ENCODE results near the gene ZSCAN12. TPM values are rescaled to one million over a fixed set of nuclear protein-coding genes. Genes with fewer than 3 reads are reported as not detected.

The ZSCAN12 gene
- polyA plus RNA-seq, 5 donors, result 10.4 to 20.6 (median 18.4) TPM

DNA sequence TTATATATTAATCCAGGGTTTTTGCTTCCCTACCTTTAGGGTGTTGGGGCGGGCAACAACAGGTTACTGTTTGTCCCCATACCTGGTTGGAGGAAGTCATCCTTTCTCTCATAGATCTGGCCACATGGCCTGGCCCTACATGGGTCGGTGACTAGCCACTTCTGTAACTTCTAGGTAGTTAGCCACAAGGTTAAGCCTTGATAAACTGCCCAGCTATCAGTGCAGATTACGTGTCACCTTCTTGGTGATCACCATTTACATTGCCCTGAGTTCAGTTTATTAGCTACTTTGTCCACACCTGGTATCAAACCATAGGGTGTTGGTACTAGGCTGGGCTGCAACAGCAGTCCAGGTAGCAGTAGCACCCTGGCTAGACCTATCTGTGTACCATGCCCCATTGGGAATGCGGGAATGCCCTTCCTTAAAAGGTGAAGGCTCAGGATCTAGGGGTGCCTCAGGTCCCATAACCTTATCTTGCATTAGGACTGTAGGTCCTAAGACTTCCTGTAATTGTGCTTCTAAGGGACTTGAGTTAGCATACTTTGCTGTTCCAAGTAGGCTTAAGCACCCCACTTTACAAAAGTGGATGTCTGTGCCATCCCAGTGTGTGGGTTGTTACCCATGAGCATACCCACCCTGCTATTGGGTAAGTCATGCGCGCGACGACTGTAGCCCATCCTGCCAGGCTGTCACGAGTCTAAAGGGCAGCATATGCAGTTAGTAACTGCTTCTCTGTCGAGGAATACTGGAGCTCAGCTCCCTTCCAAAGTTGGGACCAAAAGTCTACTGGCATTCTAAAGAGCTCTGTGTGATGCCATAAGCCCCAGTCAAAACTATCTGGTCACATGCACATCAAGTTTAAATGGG, 44.6 kb downstream of the ZSCAN12 start:
- no peak for DNase-seq

DNA sequence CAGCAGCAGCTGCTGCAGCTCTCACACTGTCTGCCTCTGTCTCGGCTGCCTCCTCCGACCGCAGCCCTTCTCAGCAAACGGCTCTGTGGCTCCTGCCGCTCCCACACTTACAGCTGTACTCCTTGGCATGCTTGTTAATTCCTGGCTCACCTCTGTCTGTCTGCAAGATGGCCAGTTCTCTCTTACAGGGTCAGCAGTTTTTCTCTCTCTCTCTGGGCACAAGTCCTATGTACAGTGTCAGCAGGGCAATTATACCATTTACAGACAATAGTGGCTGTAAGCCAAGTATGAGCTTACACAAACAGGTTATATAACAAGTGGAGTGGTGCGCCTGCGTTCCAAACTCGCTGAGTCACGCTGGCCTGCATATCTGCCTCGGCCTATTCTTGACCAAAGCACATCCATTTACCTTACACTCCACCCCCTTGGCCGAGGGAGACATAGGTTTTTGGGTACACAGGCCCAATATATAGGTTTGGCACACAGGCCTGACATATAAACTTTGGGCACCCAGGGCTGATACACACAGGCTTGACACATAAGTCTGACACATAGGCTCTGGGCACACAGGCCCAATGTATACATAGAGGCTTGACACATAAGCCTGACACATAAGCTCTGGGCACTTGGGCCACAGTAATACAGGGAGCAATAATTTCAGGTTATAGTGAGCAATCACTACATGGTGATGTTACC, 45.4 kb downstream of the ZSCAN12 start:
- no peak for DNase-seq

DNA sequence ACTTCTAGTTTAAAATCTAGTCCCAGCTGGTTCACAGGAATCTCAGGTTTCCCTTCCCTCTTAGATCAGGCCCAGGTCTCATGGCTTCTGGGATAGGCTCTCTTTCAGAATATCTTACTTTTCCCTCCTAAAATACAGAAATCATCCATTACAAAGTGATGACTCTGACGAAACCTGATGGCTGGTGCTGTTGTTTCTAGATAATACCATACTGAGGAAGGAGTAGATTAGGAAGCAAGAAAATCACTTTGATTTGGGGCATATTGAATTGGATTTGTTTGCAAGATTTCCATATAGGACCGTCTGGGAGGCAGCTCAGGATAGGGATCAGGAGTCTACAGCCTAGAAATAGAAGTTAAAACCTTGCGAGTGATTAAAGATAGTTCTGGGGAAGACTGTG, 46.2 kb downstream of the ZSCAN12 start:
- DNase-seq, result no peak

DNA sequence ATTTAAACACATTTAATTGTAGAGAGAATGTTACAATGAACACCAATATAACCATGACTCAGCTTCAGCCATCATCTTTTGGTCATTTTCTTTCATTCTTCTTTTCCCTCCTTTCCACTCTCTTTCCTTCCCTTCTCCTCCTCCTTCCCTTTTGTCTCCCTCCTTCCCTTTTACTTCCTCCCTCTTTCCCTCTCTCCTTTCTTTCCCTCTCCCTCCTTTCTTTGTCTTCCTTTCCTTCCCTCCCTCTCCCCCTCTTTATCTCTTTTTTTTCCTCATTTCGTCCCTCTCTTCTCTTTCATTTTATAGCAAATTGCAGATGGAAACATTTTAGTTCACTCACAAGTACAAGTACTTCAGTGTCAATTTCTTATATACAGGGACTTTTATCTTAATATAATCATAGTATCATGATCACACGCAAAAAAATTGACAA, 48.0 kb downstream of the ZSCAN12 start:
- DNase-seq, result no peak

DNA sequence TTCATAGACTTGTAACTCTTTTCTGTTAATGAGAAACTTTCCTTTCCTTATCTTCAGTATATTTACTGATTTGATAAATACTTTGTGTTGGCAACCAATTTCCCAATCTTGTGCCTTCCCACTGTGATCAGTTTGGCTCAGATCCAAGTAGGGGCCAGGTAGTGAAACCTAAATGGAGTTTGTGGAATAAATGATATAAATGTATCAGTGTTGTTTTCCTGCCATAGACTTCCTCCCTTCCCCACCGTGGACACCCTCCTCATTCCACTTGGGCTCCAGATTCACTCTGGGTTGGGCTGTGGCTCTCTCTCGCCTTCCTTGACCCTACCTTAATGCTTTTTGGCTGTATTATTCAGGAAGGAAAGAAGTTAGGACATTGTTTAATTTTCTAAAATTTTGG, 48.5 kb downstream of the ZSCAN12 start:
- DNase-seq, result no peak

DNA sequence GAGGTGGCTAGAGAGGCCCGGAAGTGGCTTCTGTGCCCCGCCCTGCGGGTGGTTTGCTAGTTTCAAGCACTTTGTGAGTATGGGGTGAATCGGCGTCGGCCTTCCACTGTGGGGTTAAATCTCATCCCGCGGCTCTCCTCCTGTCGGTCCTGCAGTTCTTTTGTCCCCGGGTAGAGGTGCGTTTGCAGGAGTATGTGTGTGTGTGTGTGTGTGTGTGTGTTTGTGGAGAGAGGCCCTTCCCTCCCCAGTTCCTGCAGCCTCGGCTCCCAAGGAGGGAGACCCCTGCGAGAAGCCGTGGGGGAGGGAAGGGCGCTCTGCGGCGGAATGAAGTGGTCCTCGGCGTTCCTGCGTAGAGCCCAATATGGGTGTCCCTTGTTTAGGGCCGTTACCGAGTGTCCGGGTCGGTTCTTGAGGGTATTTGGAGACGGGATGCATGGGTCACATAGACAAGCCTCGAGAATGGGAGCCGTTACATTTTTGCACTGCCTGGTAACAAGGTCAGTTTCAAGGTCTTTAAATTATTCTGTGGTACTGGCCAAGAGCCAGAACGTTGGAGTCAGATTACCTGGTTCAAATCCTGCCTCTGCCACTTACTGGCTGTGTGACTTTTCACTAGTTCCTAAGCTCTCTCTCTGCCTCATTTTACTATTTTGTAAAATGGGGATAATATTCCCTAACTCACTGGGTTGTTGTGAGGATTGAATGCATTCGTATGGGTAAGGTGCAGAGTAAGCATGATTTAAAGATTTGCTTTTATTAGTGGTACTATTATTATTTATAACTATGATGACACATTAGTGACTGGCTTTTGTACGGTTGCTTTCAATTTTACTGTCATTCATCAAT, 49.4 kb downstream of the ZSCAN12 start, which contains the start of gene ZKSCAN3:
ZKSCAN3 (plus strand) TSS at position 56 of the 846 bp plus-strand sequence. CDS start 9,640 bp downstream, outside the sequence.
- peak; percentile 78 to 79 for DNase-seq

DNA sequence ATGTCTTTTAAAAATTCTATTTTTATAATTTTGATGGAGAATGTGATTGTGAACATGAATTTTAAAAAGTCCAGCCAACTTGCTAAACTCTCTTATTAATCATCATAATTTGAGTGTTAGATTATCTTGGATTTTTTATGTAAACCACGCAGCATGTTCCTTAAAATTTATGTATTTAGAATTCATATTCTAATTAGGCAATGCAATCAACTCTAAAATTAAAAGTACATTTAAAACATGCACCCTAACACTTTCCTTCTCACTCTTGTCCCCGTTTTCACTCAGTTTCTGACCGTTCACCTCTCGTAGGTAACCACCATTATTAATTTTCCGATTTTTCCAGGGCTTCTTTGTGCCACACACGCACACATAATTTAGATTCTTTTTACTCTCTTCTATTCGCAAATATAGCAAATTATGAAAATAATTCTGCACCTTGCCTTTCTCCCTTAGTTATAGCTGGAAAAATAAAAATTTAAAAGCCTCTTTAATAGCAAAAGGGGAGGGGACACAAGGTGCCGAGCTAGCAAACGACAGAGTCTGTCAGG, 50.1 kb downstream of the ZSCAN12 start:
- no peak for DNase-seq

DNA sequence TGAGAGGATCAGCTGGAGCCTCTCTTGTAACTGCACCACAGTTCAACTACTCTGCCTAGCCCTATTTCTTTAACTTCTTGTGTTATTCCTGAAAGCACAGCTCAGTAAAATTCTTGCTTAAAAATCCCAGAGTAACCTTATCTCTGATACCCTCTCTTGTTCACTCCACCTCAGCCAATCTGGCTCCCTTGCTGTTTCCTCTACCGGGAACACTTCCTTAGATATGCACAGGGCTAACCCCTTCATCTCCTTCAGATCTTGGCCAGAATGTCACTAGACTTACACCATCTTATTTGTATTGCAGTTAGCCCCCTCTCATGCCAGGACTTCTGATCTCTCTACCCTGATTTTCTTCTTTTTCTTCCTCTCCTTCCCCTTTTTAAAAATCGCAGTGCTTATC, 52.4 kb downstream of the ZSCAN12 start:
- DNase-seq, result no peak

DNA sequence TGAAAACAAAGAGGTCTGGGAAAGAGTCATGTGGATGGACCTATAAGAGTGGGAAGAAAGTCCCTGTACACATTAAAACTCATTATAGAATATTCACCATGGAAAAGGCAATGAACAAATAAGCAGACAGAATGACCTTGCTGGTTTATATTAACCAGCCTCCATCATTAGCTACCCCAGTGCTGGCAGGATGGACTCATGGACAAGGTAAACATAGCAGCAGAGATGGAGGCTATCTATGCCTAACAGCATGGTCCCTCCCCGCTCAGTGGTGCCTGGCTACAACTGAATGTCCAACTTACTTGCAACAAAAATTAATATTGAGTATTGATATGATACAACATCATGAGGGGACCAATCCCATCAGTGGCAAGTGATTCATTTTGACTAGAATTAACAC, 54.3 kb downstream of the ZSCAN12 start:
- no peak for DNase-seq

DNA sequence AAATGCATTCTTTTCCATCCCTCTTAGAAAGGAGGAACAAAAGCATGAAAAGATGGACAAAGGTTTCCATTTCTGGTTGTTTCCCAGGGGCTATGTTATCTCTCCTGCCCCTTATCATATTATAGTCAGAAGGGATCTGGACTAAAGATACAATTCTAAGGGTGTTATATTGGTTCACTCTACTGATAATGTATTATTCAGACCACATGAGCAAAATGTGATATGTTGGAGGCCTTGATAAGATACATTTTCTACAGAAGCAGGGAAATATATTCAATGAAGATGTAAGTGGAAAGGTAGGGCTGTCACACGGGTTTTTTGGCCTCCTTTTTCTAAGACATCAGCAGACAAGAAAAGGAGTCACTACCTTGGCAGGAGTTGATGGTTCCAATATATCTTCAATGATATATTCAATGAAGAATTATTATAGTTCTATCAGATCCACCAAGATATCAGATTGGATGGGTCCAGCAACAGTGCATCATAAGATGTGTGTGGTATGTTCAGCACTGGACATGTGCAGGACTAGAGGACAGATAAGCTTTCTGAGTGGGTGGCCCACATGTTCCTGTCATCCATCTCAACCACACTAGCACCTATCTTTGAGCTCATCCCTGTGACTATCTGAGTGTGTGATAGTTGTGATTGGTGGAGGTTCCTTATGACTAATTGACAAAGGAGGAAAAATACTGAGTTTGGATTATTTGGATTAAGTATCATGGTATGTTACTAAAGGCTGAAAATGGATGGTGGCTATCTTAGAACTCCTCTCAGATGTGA, 55.5 kb downstream of the ZSCAN12 start:
- DNase-seq, result no peak

DNA sequence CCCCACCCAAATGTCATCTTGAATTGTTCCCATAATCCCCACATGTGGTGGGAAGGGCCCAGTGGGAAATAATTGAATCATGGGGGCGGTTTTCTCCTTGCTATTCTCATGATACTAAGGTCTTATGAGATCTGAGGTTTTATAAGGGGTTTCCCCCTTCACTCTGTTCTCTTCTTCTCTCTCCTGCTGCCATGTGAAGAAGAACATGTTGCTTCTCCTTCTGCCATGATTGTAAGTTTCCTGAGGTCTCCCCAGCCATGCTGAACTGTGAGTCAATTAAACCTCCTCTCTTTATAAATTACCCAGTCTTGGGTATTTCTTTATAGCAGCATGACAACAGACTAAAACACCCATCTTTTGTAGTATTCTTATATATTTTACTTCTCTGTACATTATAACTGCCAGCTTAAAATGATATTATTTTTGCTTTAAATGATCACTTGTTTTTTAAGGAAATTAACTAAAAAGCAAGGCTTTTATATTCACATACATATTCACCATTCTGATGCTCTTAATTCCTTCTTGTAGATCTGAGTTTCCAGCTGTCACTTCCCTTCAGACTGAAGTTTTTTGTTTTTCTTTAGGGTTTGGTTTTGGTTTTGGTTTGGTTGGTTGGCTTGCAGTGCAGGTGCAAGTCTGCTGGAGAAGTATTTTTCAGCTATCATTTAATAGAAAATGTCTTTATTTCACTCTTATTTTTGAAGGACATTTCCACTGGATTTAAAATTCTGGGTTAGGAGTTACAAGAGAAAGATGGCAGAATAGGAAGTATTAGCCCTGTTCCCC, 59.0 kb downstream of the ZSCAN12 start:
- DNase-seq, result no peak

DNA sequence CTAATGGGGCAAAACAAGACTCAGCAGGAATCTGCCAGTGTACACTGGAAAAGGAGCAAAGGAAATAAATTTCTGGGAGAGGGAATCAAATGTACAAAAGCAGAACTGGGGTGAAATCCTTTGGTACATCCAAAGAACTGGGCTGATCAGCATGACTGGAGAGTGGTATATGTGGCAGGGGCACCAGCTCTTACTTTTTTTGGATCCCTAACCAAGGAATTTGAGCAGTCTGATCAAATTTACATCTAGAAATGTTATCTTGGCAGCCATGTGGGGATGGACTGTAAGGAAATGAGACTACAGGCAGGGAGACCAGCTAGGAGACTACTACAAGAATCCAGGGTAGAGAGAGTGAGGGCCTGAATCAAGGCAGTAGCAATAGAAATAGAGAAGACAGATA, 62.4 kb downstream of the ZSCAN12 start:
- no peak for DNase-seq

DNA sequence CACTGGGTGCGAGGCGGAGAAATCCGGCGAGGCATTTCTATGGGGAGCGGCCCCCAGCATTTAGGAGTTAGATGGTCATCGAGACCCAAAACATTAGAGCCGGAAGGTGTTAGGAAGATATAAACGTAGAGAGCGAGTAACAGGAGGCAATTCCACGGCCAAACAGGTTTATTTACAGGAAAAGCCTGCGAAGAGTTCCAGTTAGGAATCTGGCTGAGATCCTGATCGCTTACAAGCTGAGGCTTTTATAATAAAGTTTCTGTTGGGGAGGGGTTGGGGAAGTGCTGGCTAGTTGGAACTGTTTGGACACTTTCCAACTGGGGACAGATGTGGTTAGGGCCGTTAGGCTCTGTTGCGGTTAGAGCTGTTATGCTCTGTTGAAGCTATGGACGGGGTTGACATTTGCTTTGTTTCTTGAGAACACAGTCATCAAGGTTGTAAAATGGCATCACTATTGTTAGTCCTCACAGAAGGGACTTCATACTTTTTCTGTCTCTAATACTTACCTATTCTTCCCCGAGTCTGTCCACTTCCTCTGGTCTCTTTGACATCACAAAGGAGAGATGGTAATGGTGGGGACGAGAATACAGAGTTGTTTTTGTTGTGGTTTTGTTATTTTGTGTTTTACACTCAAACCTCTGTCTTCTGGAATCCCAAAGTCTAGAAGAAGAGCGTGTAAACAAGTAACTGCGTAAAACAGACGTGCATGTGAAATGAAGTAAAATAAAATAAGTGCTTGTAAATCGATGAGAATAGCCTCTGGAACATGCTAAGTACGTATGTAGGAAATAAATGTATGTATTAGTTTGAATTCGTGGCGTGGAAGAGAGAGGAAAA, 63.0 kb downstream of the ZSCAN12 start:
- peak; percentile 73 to 84 for DNase-seq

DNA sequence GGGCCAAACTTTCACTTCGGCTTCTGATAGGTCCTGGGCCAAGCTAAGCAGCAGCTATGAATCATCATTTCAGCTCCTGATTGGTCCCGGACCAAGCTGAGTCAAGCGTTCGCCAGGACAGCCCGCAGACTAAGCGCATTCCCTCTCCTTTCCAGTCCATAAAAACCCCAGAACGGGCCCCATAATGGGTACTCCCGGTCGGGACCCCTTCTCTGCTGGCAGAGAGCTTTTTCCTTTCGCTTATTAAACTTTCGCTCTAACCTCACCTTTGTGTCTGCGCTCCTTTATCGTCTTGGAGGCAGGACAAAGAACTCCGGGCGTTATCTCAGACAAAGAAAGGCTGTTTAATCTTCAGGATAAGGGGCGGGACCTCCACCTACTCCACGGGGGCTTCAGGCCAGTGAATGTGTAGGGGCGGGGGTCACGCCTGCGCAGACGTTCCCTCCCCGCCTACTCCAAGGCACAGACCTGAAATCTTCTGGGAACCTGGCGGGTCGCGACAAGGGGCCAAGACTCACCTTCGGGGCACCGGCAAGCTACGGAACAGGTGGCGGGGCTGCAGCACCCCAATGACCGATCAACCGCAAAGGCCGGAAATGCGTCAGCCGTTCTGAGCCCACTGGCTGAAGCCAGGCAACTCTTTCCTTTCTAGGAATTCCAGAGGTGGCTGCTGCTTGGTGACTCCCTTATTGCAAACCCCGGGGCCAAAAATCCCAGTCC, 63.8 kb downstream of the ZSCAN12 start, which contains the start of gene ZSCAN31:
ZSCAN31 (minus strand) TSS at position 585 of the 720 bp plus-strand sequence. CDS start 6,465 bp downstream, outside the sequence.
- DNase-seq, result peak; percentile 97 to 98

DNA sequence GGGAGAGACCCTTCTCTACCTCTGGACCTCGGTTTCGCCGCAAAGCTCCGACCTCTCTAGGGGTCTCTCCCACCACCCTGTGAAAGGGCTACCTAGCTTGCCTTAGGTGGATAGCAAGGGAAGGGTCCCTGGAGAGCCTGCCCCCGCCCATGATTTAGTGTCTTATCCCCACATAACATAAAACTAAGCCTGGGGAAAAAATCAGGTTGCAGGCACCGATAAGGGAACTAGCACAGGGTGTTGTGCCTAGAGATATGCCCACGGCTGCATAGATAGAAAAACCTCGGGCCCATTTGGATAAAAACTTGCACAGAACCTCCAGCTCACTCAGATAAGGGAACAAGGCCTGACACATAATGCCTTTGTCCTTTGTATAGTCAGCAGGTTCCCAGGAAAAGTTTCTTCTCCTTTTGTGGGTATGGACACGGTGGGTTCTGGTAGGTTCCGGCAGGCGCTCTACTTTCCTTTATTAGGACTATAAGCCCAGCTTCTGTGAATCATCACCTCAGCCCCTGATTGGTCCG, 64.4 kb downstream of the ZSCAN12 start:
- DNase-seq, result no peak

DNA sequence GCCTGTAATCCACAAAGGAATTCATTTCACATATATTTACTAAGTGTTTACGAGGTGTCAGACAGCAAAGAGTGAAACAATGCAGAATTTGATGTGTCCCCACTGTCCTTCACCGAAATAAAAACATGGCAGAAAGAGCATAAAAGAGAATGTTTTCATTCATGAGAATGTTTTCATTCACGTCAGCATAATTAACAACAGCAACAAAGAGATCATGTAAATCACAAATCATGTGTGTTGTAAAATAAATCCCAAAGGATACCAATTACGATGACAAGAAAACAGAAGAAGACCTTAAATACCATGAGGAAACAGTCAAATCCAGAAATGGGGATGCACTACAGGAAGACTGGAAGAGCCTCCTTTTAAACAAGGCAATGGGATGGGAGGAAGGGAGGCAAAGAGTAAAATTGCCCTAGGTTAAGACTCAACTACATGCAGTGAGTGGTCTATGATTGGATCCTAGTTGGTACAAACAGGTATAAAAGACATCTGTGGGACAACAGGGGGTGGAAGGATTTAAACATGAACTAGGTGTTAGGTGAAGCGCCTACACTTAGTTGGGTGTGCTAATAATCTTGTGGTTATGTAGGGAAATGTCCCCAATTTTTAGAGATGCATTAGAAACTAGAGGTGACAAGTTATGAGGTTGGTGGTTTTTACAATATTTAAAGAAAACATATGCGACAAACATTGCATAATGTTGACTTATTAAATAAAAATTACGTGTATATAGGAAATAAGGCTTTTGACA, 65.1 kb downstream of the ZSCAN12 start:
- no peak for DNase-seq

DNA sequence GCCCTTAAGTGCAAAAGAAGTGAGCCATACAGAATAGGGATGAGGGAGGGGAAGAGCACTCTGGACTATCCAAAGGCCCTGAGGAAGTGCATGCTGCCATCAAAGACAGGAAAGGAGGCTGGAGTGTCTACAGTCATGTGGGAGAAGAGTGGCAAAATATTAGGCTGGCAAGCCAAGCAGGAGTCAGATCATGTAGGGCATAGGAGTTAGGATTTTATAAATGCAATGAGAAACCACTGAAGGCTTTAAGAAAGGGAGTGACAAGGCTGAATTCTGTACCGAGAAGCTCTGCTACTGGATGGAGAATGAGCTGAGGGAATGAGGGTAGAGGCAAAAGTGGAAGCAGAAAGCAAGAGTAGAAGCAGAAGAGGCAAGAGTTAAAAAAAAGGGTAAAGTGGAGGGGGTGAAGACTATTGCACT, 65.9 kb downstream of the ZSCAN12 start:
- no peak for DNase-seq
